H4 (cell line): ENCODE data around the gene TEAD4. TPM values are rescaled to one million over a fixed set of nuclear protein-coding genes. Genes with fewer than 3 reads are reported as not detected.

Experiments
- DNase-seq: peaks from one replicate; pipeline ENCODE4 v3.0.0-alpha.2; 2015; ENCODE audit warnings: low spot score
- total RNA-seq: library from RNA; depleted of rRNA; stranded (reverse); fragments of >200 nt; shearing (Covaris generic); gene quantifications from 2 replicates; pipeline ENCODE4 v1.2.3, GENCODE V29; 2014; rRNA removed

Gene TEAD4
- 12.7 and 23.6 TPM in 2 replicates for total RNA-seq

- peak; percentile 81 for DNase-seq
Observed at GRCh38 chr12:2959192-2959504, at the start of gene TEAD4. TSS of gene TEAD4 (plus strand) at chr12:2959397.

GRCh38 chr12:2912216-2912575 is 47.0 kb upstream of the TEAD4 start:
- DNase-seq = no peak

- no peak for DNase-seq
Observed at GRCh38 chr12:2919249-2919648, 39.9 kb upstream of the TEAD4 start.

- DNase-seq = no peak
Observed at GRCh38 chr12:2922329-2922728, 36.9 kb upstream of the TEAD4 start.

GRCh38 chr12:2923057-2923456 is 36.1 kb upstream of the TEAD4 start:
- no peak for DNase-seq

GRCh38 chr12:2924019-2924418 is 35.2 kb upstream of the TEAD4 start:
- DNase-seq = no peak

GRCh38 chr12:2925322-2925995 is 33.7 kb upstream of the TEAD4 start:
- DNase-seq = no peak

GRCh38 chr12:2930865-2931264 is 28.3 kb upstream of the TEAD4 start:
- no peak for DNase-seq

- DNase-seq = no peak
Observed at GRCh38 chr12:2933586-2933985, 25.6 kb upstream of the TEAD4 start.

- DNase-seq = no peak
Observed at GRCh38 chr12:2934371-2934770, 24.8 kb upstream of the TEAD4 start.

- no peak for DNase-seq
Observed at GRCh38 chr12:2936301-2936700, 22.9 kb upstream of the TEAD4 start.

- DNase-seq = no peak
Observed at GRCh38 chr12:2937500-2937899, 21.7 kb upstream of the TEAD4 start.

GRCh38 chr12:2939191-2939590 is 20.0 kb upstream of the TEAD4 start:
- no peak for DNase-seq

- DNase-seq = no peak
Observed at GRCh38 chr12:2940564-2940963, 18.6 kb upstream of the TEAD4 start.

- DNase-seq = no peak
Observed at GRCh38 chr12:2941524-2941923, 17.7 kb upstream of the TEAD4 start.

GRCh38 chr12:2944401-2945047 is 14.7 kb upstream of the TEAD4 start:
- no peak for DNase-seq

- DNase-seq = no peak
Observed at GRCh38 chr12:2949411-2949810, 9.8 kb upstream of the TEAD4 start.

- no peak for DNase-seq
Observed at GRCh38 chr12:2955888-2956287, 3.3 kb upstream of the TEAD4 start.

- no peak for DNase-seq
Observed at GRCh38 chr12:2957816-2958431, 1.3 kb upstream of the TEAD4 start.

GRCh38 chr12:2958432-2959191 is 585 bp upstream of the TEAD4 start:
- DNase-seq = peak; percentile 75

- peak; percentile 54 for DNase-seq
Observed at GRCh38 chr12:2959505-2960389, 550 bp downstream of the TEAD4 start.
